SKM-1 (cell line): ENCODE measurements around the gene IL20RA.
"Not testable (repeated sequence)": the region's sequence is repeated elsewhere in the genome, so short reads cannot be mapped to it uniquely, and the experiment has no call there.

ENCODE experiments used
- DNase-seq: peaks from one replicate; lab custom pipeline; 2025; ENCODE audit not compliant: unreplicated experiment; lab: John Stamatoyannopoulos, UW

The IL20RA gene, protein sequence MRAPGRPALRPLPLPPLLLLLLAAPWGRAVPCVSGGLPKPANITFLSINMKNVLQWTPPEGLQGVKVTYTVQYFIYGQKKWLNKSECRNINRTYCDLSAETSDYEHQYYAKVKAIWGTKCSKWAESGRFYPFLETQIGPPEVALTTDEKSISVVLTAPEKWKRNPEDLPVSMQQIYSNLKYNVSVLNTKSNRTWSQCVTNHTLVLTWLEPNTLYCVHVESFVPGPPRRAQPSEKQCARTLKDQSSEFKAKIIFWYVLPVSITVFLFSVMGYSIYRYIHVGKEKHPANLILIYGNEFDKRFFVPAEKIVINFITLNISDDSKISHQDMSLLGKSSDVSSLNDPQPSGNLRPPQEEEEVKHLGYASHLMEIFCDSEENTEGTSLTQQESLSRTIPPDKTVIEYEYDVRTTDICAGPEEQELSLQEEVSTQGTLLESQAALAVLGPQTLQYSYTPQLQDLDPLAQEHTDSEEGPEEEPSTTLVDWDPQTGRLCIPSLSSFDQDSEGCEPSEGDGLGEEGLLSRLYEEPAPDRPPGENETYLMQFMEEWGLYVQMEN

DNA sequence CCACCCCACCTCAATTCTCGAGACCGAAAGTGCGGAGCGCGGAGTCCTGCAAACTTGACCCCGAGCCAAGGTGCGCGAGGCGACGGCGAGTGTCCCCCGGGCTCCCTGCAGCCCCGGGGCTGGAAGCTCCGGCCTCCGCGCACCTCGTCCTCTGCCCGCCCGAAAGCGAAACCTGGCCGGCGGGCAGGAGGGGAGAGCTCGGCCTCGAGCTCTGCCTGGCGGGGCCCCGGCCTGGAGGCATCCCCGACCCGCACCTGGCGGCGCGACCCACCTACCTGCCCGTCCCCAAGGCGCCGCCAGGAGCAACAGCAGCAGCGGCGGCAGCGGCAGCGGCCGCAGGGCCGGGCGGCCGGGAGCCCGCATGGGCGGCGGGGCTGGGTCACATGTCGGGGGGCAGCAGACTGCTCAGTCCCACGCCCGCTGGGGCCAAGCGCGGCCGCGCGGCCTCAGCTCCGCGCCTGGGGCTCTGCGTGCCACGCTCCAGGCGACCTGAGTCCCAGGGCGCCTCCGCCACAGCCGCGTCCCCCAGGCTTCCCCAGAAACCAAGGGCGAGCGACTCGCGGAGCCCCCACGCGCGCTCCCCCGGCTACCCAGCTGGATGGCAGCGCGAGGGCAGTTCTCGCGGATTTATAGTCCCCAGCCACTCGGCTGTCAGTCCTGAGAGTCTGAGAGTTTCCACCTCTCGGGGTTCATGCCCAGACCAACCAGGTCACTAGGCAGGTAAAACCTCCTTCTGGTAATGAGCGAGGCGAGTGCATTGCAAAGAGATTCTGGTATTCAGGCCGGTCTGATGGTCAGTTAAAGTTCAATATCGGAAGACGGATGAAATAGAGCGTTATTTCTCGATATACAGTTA is at the start of gene IL20RA:
TSS of gene IL20RA (minus strand) at position 600 of the 856 bp plus-strand sequence. CDS start at position 363, 237 bp downstream.
- no peak for DNase-seq

DNA sequence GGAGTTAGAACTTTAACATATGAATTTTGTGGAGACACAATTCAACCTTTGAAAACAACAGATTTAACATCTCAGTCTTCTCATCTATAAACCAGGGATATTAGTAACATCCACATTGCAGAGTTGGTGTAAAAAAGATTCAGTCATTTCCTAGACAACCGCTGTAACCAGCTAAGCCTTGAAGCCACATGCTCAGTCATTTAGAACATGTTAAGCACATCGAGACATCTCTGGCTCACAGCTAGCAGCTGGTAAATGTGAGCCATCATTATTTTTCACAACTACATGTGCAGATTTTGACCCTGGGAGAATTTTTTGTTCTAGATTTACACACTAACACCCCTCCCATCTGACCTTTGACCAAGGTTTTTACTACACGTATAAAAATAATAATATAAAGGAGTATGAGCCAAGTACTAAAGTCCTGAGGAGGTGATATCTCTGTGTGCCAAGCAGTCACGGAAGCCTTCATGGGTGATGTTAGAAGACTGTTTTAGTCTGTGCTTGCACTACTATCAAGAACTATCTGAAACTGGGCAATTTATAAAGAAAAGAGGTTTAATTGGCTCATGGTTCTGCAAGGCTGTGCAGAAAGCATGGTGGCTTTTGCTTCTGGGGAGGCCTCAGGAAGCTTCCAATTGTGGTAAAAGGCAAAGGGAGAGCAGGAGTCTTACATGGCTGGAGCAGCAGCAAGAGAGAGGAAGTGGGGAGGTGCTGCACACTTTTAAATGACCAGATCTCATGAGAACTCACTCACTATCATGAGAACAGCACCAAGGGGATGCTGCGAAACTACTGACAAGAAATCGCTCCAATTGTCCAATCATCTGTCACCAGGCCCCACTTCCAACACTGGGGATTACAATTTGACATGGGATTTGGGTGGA is 48.7 kb upstream of the IL20RA start:
- no peak for DNase-seq

DNA sequence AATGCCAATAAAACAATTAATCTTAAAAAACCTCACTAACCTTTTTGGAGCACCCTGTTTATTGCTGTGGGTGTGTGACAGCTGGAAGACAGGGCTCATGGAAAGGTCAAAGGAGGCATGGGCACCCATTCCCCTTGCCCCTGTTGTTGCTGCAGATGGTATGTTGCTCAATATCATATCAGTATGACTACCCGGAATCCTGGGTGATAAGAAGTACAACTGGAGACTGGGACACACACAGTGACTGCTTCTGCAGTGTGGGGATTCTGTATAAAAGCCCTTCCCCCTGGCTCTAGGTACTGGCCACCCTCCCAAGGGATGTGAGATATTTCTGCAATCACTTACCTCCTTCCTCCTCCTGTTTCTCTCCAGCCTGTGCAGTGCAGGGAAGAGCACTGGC is 47.3 kb upstream of the IL20RA start:
- DNase-seq, result no peak

- no peak for DNase-seq
Measured at GRCh38 chr6:137089305-137089704, 44.5 kb upstream of the IL20RA start.

DNA sequence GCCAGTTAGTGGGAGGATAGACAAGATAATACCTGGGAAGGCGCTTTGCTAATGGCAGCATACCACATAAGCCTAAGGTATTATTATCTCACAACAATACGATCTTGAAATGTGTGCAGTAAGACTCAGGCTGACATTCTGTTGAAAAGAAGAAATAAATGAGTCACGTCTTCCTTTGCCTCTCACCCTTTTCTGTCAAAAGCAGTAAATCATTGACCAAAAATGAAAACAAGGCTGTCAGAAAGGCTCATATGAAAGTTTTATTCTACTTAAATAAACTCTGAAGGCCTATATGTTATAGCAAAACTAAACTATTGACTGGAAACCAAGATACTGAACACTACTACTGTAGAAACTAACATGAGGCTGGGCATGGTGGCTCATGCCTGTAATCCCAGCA is 43.1 kb upstream of the IL20RA start:
- no peak for DNase-seq

DNA sequence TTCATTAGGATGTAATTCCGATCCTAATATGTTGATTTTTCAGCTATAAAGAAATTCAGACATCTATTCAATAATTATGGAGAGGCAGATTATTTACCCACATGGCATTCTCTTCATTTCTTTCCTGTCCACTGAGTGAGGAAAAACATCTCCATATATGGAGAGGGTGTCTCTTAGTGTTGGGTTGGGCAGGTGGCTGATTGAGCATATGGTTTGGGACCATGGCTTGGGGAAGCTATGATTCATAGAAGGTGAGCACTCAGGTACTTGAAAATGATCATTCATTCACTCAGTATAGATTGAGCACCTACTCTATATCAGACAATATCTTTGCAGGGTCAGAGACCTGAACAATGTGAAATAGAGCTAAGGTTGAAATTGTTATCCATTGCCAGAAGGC is 41.3 kb upstream of the IL20RA start:
- DNase-seq, result no peak

DNA sequence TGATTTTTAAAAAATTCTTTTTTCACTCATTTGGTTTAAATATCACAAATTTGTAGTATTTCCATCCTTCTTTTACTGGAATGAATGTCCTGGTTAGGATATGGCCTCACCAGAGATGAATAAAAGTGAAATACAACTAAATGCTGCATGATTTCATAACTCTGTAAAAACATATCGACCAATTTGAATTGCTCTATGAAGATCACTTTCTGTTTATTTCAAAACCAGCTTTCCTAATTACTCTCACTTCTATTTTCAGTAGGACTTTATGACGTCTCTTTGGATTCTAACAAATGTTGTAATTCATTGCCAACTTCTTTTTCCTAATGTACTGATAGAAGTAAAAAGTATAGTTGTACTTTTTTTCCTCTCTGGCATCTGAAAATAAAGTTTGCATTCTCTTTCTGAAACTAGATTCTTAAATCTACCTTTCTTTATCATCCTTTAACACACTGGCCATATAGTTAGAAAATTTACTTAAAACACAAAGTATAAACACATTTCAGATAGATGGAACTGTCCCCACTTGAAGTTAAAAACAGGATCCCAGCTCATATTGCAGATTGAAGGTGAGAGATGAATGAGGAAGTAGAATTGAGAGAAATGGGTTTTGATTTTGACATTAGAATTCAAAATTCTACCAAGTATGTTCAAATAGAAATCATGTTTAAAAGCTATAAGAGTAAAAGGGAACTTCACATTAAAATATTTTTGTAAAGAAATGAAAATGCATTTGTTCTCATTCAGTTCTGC is 40.3 kb upstream of the IL20RA start:
- DNase-seq, result no peak

DNA sequence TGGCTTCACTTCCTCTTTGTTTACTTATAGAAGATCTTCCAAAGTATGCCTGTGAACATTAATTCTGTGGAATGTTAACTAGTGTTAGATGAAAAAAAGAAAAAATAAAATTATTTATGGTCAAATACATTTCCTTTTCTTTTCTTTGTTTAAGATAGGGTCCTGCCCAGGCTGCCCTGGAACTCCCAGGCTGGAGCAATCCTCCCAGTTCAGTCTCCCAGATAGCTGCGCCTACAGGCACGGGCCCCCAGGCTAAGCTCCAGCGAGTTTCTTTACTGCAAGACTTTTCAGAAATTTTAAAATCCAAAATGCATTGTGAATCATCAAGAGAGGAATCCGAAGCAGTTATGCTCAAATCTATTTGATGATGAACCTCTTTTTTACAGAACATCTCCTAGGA is 39.3 kb upstream of the IL20RA start:
- no peak for DNase-seq

DNA sequence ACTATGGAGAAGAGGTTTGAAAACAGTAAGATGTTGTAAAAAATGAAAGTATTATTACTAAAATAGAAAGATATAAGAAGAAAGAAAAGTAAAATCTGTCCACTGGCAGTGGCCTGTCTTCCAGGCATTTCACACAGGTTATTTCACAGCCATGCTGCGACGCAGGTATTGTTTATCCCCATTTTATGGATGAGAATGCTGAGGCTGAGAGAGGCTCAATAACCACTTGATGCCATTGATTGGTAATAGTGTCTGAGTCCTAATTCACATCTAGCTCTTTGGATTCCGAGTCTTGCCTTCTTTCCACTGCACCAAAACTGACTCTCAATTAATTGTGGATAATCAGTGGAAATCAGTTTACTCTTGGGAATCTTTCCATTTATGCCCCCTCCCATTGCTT is 37.2 kb upstream of the IL20RA start:
- no peak for DNase-seq

DNA sequence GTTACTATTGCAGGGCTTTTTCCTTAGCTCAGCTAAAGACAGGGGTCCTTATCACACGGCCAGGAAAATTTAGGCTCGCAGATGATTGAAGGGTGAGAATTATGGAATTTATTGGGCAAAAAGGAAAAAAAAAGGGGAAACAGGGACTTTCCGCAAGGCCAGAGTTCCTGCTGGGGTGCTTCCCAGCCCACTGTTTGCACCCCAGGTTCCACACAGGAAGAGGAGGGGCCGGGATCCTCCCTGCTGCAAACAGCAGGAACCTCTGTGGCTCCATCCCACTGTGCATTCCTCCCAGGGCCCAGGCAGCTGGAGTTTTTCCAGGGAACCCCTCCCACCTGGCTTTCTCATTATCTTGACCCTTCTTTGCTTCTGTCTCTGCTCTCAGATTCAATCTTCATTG is 35.9 kb upstream of the IL20RA start:
- DNase-seq, result no peak

DNA sequence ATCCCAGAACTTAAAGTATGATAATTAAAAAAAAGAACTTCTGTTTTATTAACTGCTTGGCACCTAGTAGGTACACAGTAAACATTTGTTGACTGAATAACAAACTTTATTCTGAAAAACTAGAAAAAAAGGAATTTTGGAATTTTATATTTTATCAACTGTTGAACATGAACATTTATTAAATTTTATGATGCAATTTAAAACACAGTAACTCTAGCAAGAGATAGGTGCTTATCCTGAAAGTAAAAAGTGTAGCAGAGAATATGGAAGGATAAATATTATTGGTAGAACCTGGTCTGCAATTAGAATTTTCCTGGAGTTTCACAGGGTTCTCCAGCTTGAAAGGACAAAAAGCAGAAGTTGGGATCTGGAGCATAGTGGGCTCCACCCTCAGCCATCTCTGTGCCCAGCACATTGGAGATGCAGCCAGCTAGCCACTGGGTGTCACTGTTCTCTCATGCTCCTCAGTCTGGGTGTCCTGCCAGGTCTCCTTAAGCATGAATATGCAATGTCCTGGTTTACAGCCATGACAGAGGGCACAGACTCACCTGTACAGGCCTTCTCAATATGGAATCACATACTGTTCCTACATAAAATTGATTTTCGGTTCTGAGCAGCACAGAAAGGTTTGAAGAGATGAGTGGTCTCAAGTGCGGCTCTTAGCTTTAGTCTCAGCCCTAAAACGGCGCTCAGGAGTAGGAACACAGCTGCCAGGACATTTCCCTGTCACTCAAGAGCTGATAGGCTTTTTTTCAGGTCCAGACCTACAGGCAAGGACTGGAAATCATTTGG is 31.7 kb upstream of the IL20RA start:
- peak; percentile 87 for DNase-seq

DNA sequence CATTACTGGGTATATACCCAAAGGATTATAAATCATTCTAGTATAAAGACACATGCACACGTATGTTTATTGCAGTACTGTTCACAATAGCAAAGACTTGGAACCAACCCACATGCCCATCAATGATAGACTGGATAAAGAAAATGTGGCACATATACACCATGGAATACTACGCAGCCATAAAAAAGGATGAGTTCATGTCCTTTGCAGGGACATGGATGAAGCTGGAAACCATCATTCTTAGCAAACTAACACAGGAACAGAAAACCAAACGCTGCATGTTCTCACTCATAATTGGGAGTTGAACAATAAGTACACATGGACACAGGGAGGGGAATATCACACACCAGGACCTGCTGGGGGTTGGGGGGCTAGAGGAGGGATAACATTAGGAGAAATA is 31.0 kb upstream of the IL20RA start:
- not testable (repeated sequence) for DNase-seq

DNA sequence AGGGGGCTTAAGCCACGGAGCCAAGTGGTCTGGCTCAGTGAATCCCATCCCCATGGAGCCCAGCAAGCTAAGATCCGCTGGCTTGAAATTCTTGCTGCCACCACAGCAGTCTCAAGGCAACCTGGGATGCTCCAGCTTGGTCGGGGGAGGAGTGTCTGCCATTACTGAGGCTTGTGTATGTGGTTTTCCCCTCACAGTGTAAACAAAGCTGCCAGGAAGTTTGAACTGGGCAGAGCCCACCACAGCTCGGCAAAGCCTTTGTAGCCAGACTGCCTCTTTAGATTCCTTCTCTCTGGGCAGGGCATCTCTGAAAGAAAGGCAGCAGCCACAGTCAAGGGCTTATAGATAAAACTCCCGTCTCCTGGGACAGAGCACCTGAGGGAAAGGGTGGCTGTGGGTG is 25.5 kb upstream of the IL20RA start:
- no peak for DNase-seq

GRCh38 chr6:137067399-137067798 is 22.6 kb upstream of the IL20RA start:
- no peak for DNase-seq

DNA sequence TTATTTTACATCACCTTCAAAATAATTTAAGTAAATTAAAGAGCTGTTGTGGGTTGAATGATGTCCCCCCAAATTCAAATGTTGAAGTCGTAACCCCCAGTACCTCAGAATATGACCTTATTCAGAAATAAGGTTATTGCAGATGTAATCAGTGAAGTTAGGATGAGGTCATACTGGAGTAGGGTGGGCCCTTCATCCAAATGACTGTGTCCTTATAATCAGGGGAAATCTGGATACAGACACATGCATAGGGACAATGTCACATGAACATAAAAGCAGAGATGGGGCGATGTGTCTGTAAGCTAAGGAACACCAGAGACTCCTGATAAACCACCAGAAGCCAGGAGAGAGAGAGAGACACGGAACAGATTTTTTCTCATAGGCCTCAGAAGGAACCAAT is 13.3 kb upstream of the IL20RA start:
- DNase-seq, result no peak

DNA sequence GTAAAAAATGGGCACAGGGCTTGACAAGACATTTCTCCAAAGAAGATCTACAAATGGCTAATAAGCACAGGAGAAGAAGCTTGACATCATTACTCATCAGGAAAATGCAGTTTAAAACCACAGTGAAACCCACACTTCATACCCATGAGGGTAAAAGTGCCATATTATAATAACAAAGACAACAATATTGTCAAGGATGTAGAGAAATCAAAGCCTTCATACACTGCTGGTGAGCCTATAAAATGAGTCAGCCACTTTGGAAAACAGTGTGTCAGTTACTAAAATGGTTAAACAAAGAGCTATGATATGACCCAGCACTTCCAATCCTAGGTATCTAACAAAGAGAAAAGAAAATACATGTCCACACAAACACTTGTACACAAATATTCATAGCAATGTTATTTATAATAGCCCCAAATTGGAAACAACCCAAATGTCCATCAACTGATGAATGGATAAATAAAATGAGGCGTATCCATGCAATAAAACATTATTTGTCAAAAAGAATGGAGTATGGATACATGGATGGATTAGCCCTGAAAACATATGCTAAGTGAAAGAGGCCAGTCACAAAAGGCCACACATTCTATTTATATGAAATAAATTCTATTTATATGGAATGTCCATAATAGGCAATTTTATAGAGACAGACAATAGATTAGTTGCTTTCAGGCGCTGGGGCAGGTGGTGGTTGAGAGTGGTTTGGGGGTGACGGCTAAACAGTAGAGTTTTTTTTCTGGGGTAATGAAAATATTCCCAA is 11.5 kb upstream of the IL20RA start:
- DNase-seq, result no peak

- DNase-seq, result no peak
Measured at GRCh38 chr6:137051790-137052472, 7.2 kb upstream of the IL20RA start.

GRCh38 chr6:137049095-137049494 is 4.3 kb upstream of the IL20RA start:
- DNase-seq, result no peak
